Ishikawa (cell line): Measurements from ENCODE around the gene CEP112.
A peak's percentile ranks its signal among the peaks of the same experiment; 100 is the strongest.

Experiments
- CEBPB ChIP-seq: IDR thresholded peaks from 2 replicates; pipeline ENCODE4 v1.6.1; 2012
- CREB1 ChIP-seq: IDR thresholded peaks from 2 replicates; pipeline ENCODE4 v1.6.1; 2012; ENCODE audit warnings: low read depth
- EGR1 ChIP-seq: IDR thresholded peaks from 2 replicates; pipeline ENCODE4 v1.6.1; 2012
- EP300 ChIP-seq: IDR thresholded peaks from 2 replicates; pipeline ENCODE4 v1.6.1; 2012; ENCODE audit warnings: borderline replicate concordance
- FOXM1 ChIP-seq: IDR thresholded peaks from 2 replicates; pipeline ENCODE4 v1.6.1; 2012; ENCODE audit warnings: low read depth, borderline replicate concordance
- MAX ChIP-seq: IDR thresholded peaks from 2 replicates; pipeline ENCODE4 v1.6.1; 2012
- NFIC ChIP-seq: IDR thresholded peaks from 2 replicates; pipeline ENCODE4 v1.6.1; 2012
- RAD21 ChIP-seq: IDR thresholded peaks from 2 replicates; pipeline ENCODE4 v1.6.1; 2012; ENCODE audit warnings: low read depth
- TAF1 ChIP-seq: IDR thresholded peaks from 2 replicates; pipeline ENCODE4 v1.6.1; 2012; ENCODE audit warnings: low read depth, mild to moderate bottlenecking
- TCF12 ChIP-seq: IDR thresholded peaks from 2 replicates; pipeline ENCODE4 v1.6.1; 2012; ENCODE audit warnings: low read depth
- TEAD4 ChIP-seq: IDR thresholded peaks from 2 replicates; pipeline ENCODE4 v1.6.1; 2012
- YY1 ChIP-seq: IDR thresholded peaks from 2 replicates; pipeline ENCODE4 v1.6.1; 2012; ENCODE audit warnings: low read depth
- ZBTB7A ChIP-seq: IDR thresholded peaks from 2 replicates; pipeline ENCODE4 v1.6.1; 2012; ENCODE audit warnings: low read depth
- TF ChIP-seq, protein P1 (sequence below): IDR thresholded peaks from 2 replicates; pipeline ENCODE4 v1.6.1; 2012
- TF ChIP-seq, protein P2 (sequence below): IDR thresholded peaks from 2 replicates; pipeline ENCODE4 v1.6.1; 2012; ENCODE audit warnings: low read depth, mild to moderate bottlenecking

The CEP112 gene

DNA sequence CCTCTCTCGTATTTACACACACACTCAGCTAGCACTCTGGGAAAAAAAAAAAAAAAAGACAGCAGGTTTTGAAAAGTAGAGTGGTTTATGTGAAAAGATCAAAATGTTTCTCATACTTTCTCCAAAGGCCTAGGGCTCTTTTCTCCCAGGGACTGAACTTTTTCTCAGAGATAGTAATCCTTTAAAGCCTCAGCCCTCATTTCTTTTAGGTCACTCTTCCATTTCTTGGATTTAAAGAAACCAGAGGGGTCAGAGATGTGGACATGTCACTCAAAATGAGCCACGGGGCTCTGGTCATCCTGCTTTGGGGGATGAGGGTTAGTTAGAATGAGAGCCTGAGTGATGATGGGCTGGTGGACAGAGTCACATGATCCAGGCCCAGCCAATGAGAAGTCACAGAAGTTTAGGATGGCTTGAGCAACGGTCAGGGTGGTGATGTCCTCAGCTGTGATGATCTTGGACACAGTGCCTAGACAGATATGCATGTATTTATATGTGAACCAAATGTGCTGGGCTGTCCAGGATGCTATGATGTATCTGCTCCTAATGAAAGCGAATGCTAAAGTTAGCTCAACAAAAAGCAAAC lies 596.8 kb downstream of the CEP112 start:
- TF ChIP-seq TAF1 = no peak
- TF ChIP-seq, protein P1, sequence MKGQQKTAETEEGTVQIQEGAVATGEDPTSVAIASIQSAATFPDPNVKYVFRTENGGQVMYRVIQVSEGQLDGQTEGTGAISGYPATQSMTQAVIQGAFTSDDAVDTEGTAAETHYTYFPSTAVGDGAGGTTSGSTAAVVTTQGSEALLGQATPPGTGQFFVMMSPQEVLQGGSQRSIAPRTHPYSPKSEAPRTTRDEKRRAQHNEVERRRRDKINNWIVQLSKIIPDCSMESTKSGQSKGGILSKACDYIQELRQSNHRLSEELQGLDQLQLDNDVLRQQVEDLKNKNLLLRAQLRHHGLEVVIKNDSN = peak; percentile 76

DNA sequence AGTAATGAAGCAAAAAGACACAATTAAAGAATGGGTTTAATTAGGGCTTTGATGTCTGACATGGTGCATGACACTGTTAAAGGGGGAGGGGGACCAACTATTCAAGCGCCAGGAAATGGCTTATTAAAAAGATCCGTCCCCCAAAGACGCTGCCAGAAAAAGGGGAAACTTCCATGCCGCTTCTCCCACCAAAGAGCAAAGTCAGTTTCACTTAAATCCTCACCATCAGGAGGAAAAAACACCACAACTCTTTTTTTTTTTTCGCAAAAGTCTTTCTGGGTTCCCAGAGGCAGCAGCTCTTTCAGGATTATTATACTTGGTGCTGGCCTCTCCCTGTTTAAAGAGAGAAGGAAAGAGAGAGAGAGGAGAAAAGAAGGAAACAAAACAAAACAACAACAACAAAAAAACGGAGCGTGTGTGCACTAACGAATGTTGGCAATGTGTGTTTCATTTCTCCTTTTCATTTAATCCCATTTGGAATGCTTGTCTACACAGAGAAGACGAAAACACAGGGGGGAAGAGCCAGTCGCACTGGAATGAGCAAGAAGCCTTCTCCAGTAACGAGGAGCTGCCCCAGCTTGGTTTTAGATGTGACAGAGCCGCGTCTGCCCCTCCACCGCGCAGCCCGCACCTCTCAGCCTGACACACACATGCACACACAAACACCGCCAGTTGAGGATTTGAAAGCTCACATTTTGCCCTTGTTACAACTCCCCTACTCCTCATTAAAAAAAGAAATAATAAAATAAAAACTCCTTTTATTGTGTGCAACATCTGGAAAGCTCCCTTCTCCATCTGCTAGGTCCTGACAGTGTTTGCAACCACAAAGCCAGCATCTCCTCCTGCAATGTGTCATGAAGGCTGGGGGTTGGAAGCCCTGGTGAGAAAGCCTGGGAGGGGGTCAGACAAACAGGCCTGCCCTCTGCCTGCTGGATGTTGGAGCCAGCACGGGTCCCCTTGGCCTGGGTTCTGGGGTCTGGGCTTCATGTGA lies 597.8 kb downstream of the CEP112 start:
- TF ChIP-seq EGR1 (no peak), FOXM1 (no peak), TEAD4 (no peak), YY1 (no peak), CEBPB (no peak), MAX (no peak), EP300 (no peak), RAD21 (no peak), TAF1 (no peak), NFIC (no peak), TCF12 (no peak), CREB1 (no peak), ZBTB7A (no peak)
- TF ChIP-seq, protein P1 = no peak
- TF ChIP-seq, protein P2, sequence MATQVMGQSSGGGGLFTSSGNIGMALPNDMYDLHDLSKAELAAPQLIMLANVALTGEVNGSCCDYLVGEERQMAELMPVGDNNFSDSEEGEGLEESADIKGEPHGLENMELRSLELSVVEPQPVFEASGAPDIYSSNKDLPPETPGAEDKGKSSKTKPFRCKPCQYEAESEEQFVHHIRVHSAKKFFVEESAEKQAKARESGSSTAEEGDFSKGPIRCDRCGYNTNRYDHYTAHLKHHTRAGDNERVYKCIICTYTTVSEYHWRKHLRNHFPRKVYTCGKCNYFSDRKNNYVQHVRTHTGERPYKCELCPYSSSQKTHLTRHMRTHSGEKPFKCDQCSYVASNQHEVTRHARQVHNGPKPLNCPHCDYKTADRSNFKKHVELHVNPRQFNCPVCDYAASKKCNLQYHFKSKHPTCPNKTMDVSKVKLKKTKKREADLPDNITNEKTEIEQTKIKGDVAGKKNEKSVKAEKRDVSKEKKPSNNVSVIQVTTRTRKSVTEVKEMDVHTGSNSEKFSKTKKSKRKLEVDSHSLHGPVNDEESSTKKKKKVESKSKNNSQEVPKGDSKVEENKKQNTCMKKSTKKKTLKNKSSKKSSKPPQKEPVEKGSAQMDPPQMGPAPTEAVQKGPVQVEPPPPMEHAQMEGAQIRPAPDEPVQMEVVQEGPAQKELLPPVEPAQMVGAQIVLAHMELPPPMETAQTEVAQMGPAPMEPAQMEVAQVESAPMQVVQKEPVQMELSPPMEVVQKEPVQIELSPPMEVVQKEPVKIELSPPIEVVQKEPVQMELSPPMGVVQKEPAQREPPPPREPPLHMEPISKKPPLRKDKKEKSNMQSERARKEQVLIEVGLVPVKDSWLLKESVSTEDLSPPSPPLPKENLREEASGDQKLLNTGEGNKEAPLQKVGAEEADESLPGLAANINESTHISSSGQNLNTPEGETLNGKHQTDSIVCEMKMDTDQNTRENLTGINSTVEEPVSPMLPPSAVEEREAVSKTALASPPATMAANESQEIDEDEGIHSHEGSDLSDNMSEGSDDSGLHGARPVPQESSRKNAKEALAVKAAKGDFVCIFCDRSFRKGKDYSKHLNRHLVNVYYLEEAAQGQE = no peak

DNA sequence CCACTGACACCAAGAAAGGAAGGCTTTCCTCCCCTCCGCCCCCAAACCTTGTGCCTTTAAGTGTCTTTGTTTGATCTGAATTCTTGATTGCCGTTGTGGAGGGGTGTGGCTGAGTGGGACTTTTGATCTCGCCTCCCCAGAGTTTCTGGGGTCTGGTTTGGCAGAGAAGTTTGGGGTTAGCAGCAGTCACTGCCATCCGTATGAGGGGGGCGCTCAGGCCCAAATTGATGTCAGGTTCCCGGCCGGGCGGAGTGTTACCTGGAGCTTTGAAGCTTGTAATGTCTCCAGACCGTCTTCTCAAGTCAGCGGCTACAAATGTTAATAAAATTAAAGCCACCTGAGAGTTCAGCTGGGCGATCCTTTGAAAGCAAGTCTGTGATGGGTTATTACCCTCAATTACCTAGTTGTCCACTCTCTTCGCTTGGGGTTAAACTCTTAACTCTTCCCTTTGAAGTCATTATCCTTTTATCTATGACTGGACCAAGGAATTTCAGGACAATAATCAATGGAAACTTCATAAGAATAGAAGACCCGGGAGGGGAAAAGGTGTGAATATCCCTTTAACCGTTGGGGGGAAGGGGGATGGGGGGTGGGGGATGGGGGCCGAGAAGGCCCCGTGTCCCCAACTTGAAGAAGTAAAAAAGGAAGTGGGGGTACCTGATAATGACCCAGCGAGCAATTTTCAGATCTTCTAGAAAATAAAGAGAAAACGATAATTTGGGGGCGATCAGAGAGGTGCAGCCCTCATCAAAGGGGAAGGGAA lies 598.7 kb downstream of the CEP112 start:
- TF ChIP-seq YY1 = no peak
- no peak for TF ChIP-seq TCF12
- no peak for TF ChIP-seq EP300
- TF ChIP-seq, protein P1 = no peak
- TF ChIP-seq EGR1 = no peak

DNA sequence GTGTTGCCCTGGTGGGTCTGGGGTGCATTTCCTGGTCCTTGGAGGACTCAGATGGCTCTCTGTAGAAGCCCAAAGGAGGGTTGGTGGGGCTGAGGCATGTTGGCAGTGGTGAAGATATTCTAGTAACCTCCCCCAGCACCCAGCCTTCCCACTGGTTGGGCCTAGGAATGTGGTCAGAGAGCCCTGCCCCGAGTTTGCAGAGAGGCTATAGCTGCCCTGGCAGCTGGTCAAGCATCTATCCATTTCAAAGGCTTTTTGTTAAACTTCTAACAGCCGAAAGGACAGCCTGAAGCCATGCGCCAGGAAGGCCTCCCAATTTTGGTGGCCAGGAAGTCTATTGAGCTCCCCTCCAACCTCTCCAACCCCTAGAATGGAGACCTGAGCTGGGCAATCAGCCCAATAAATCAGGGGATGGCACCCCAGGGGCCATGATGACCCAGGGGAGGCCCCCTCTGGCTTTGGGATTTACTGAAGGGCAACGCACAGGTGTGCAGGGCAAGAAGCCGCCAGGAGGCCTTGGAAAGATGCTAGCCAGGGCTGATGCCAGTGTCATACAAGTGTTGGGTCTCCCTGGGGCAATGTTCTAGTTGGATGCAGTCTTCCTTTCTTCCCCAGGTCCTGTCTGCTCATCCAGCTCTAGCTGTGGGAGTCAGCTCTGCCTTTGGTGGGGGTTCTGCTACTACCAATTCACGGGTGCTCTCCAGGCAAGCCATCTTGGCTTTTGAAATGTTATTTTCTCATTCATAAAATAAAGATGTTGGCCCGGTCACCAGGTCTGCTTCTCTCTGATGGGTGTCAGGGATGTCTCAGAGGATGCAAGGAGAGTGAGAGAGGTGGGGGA lies 599.6 kb downstream of the CEP112 start:
- TF ChIP-seq FOXM1 = no peak
- no peak for TF ChIP-seq YY1
- no peak for TF ChIP-seq EGR1
- TF ChIP-seq CREB1 = no peak
- TF ChIP-seq, protein P1 = no peak
- TF ChIP-seq CEBPB = no peak
- TF ChIP-seq TAF1 = no peak
- no peak for TF ChIP-seq MAX
- no peak for TF ChIP-seq NFIC
- no peak for TF ChIP-seq ZBTB7A
- no peak for TF ChIP-seq TCF12
- TF ChIP-seq, protein P2 = no peak
- no peak for TF ChIP-seq EP300
- TF ChIP-seq TEAD4 = no peak
- TF ChIP-seq RAD21 = no peak
